Prostate gland (tissue), 2 donors: ENCODE measurements around the gene ERP44.

Experiments
- POLR2A ChIP-seq: fragments of 450-650 bp; IDR thresholded peaks from one replicate; pipeline ENCODE4 v1.6.1; 2016; ENCODE audit warnings: antibody characterized with exemption, mild to moderate bottlenecking
- POLR2AphosphoS5 ChIP-seq: sonication (generic); formaldehyde crosslinking; IDR thresholded peaks from one replicate; pipeline ENCODE4 v1.6.1; 2017; ENCODE audit warnings: antibody characterized with exemption
- TF ChIP-seq, protein P1 (sequence below), 4 experiments: fragments of 200-600 bp in 2 of 4; fragments of 450-650 bp in 2 of 4; sonication (generic) in 2 of 4; IDR thresholded peaks; 1 replicate in 3 of 4; 2 replicates in 1 of 4; pipeline ENCODE4 v1.5.1; 2016 to 2019; ENCODE audit warnings: antibody characterized with exemption in 4 of 4, mild to moderate bottlenecking in 2 of 4, moderate library complexity in 2 of 4

DNA sequence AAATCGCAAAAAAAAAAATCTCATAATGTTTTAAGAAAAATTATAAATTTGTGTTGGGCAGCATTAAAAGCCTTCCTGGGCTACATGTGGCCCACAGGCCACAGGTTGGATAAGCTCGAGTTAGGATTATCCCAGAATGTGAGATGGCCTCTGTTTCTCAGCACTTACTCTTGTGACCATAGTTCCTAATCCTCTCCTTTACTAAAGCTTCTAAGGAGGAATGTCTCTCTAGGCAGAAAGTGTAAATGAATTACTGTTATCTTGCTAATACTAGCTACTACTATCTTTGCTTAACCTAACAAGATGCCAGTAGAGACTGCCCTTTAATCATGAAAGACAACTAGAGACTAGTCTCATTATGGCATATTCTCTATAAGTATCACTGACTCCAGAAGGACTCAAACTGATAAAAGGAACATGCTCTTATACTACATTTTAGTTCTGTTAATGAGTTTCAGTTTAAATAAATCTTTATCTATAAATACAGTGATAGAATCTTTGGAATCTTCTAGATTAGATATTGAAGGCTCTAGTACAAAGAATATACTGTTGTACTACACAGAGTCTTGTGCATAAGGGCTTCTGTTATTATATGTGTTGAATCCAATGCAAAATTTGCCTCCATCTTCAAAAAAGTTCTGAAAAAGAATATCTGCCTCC, 14.0 kb upstream of the ERP44 start:
- TF ChIP-seq POLR2AphosphoS5 (no peak), POLR2A (no peak)
- TF ChIP-seq, protein P1, sequence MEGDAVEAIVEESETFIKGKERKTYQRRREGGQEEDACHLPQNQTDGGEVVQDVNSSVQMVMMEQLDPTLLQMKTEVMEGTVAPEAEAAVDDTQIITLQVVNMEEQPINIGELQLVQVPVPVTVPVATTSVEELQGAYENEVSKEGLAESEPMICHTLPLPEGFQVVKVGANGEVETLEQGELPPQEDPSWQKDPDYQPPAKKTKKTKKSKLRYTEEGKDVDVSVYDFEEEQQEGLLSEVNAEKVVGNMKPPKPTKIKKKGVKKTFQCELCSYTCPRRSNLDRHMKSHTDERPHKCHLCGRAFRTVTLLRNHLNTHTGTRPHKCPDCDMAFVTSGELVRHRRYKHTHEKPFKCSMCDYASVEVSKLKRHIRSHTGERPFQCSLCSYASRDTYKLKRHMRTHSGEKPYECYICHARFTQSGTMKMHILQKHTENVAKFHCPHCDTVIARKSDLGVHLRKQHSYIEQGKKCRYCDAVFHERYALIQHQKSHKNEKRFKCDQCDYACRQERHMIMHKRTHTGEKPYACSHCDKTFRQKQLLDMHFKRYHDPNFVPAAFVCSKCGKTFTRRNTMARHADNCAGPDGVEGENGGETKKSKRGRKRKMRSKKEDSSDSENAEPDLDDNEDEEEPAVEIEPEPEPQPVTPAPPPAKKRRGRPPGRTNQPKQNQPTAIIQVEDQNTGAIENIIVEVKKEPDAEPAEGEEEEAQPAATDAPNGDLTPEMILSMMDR (IDR thresholded peaks at IDR 0.05) = no peak
